Activated CD8-positive, alpha-beta T cell treated with anti-CD3 and anti-CD28 coated beads for 36 hours (primary cell): ENCODE data around the gene ATG13. TPM values are rescaled to one million over a fixed set of nuclear protein-coding genes. Genes with fewer than 3 reads are reported as not detected.

Experiments
- total RNA-seq, 2 experiments: library from RNA; stranded (reverse); gene quantifications; one replicate each; pipeline ENCODE4 v1.2.3, GENCODE V29; 2021

Gene ATG13
- total RNA-seq, 2 experiments from 2014 or later: 53.4 to 61.2 TPM

Other genes with a start within 250 kb of the ATG13 start
- 1 to 10 TPM; 4.2 to 4.9 TPM for gene MDK, start 235.9 kb upstream of the ATG13 start, total RNA-seq
- not detected for gene CHRM4, start 225.8 kb upstream of the ATG13 start, total RNA-seq
- 10 to 100 TPM; 24.0 to 24.1 TPM for gene AMBRA1, start 23.5 kb upstream of the ATG13 start, total RNA-seq
- 1 to 10 TPM; 3.1 to 3.3 TPM for gene HARBI1, start 326 bp upstream of the ATG13 start, total RNA-seq
- gene ARHGAP1, start 83.1 kb downstream of the ATG13 start, total RNA-seq: 10 to 100 TPM; 32.7 to 34.5 TPM
- gene ZNF408, start 83.5 kb downstream of the ATG13 start, total RNA-seq: 1 to 10 TPM; 9.2 to 9.7 TPM
- not detected for gene F2, start 101.7 kb downstream of the ATG13 start, total RNA-seq
- 100 to 1,000 TPM; 137 to 145 TPM for gene CKAP5, start 228.7 kb downstream of the ATG13 start, total RNA-seq